Measurements from ENCODE around the gene TTBK2. TPM values are rescaled to one million over a fixed set of nuclear protein-coding genes. Genes with fewer than 3 reads are reported as not detected.
A peak's percentile ranks its signal among the peaks of the same experiment; 100 is the strongest.

Gene TTBK2
- polyA plus RNA-seq, 1 donor (not counting 4 experiments of a cell fraction or from before 2014, with no cell fraction given), result 7.3 TPM

DNA sequence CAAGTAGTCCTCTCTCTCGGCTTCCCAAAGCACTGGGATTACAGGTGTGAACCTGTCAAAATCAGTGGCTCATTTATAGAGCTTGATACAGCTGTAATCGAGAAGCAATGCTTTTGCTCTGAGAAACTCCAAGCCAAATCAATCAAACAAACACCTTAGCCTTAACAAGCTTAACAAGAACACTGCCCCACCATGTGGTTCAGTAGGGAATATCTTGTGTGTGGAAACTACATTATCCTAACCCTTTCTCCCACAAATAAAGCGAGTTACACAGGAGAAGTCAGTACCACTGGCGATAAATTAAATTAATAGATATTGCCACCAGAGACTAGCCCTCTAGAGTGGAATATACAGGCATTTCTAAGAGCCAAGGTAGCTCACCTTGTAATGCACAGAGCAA, 197.5 kb downstream of the TTBK2 start:
- peaks cover 5% of the 10 kb centered on the region for H3K4me1 ChIP-seq (ENCODE audit: control insufficient read depth, extremely low read depth, insufficient read depth, low read length)
- H3K4me2 ChIP-seq (ENCODE audit: control insufficient read depth, extremely low read depth, insufficient read depth, low read depth, low read length), result no peak overlapping the region
- DNase-seq (ENCODE audit: low read depth, low spot score) (no peak), FAIRE-seq (peak; percentile 43)
- H3K9me3 ChIP-seq (ENCODE audit: control insufficient read depth, low read depth, low read length), result no peaks in the 10 kb centered on the region
- no peak overlapping the region for H3K27ac ChIP-seq (ENCODE audit: control insufficient read depth, insufficient read depth, low read length)
- peaks cover 19 to 30% of the 10 kb centered on the region in 2 experiments for H3K36me3 ChIP-seq (ENCODE audit: control insufficient read depth in 2 of 2, extremely low read depth in 1 of 2, insufficient read depth in 2 of 2, low read length in 2 of 2)
- H2AFZ ChIP-seq (ENCODE audit: control insufficient read depth, low read length), result no peak overlapping the region
- dilution Hi-C loops (cut with MboI; ENCODE audit: extremely low pct_ligation_motif_present, low sequenced_read_pairs), result no loop called here
- no peak overlapping the region for H3K4me3 ChIP-seq (ENCODE audit: control insufficient read depth in 2 of 3, extremely low read depth in 1 of 3, insufficient read depth in 2 of 3, low read depth in 1 of 3, low read length in 3 of 3)
- no peaks in the 10 kb centered on the region for H3K79me2 ChIP-seq (ENCODE audit: control insufficient read depth, insufficient read depth, low read length)
- H3K9me1 ChIP-seq (ENCODE audit: control insufficient read depth, extremely low read depth, insufficient read depth, low read length), result no peaks in the 10 kb centered on the region
- H4K20me1 ChIP-seq (ENCODE audit: control insufficient read depth, extremely low read depth, insufficient read depth, low read length), result no peaks in the 10 kb centered on the region
- TF ChIP-seq, protein P1, sequence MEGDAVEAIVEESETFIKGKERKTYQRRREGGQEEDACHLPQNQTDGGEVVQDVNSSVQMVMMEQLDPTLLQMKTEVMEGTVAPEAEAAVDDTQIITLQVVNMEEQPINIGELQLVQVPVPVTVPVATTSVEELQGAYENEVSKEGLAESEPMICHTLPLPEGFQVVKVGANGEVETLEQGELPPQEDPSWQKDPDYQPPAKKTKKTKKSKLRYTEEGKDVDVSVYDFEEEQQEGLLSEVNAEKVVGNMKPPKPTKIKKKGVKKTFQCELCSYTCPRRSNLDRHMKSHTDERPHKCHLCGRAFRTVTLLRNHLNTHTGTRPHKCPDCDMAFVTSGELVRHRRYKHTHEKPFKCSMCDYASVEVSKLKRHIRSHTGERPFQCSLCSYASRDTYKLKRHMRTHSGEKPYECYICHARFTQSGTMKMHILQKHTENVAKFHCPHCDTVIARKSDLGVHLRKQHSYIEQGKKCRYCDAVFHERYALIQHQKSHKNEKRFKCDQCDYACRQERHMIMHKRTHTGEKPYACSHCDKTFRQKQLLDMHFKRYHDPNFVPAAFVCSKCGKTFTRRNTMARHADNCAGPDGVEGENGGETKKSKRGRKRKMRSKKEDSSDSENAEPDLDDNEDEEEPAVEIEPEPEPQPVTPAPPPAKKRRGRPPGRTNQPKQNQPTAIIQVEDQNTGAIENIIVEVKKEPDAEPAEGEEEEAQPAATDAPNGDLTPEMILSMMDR (optimal IDR thresholded peaks at IDR 0.05 in 1 of 3, IDR thresholded peaks at IDR 0.05 in 1 of 3, conservative IDR thresholded peaks at IDR 0.05 in 1 of 3; ENCODE audit: extremely low read depth in 1 of 3, insufficient read depth in 2 of 3, low read length in 3 of 3), result no peak
- no peak for TF ChIP-seq EZH2 (IDR thresholded peaks at IDR 0.05; ENCODE audit: low read length)
- no peak overlapping the region for H3K9ac ChIP-seq (ENCODE audit: control insufficient read depth, extremely low read depth, insufficient read depth, low read length)
- no peaks in the 10 kb centered on the region for H3K27me3 ChIP-seq (ENCODE audit: control insufficient read depth, extremely low read depth, insufficient read depth, low read length)

DNA sequence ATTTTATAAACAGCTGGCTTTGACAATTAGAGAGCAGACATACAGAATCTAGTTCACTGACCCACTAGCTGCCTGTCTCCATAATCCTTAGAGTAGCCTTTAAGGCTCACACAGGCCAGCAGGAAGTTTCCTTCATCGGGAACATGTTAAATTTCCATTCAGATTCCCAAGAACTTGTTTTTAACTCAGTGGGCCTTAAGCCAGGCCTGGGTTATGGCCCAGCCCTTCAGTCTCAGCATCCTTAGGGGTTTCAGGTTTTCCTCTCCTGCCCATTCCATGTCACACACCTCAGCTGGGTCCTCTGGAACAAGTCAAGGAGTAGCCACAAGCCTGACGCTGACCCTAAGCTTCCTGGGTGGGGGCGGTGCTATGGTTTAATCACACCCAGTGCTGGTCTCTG, 198.7 kb downstream of the TTBK2 start:
- no peak for DNase-seq (ENCODE audit: low read depth, low spot score)
- H3K36me3 ChIP-seq (ENCODE audit: control insufficient read depth in 2 of 2, extremely low read depth in 1 of 2, insufficient read depth in 2 of 2, low read length in 2 of 2), result peaks cover 15 to 23% of the 10 kb centered on the region in 2 experiments
- no peak for TF ChIP-seq EZH2 (IDR thresholded peaks at IDR 0.05; ENCODE audit: low read length)
- TF ChIP-seq, protein P1 (optimal IDR thresholded peaks at IDR 0.05 in 1 of 3, IDR thresholded peaks at IDR 0.05 in 1 of 3, conservative IDR thresholded peaks at IDR 0.05 in 1 of 3; ENCODE audit: extremely low read depth in 1 of 3, insufficient read depth in 2 of 3, low read length in 3 of 3), result no peak
- H3K9ac ChIP-seq (ENCODE audit: control insufficient read depth, extremely low read depth, insufficient read depth, low read length), result no peak overlapping the region
- no peaks in the 10 kb centered on the region for H3K79me2 ChIP-seq (ENCODE audit: control insufficient read depth, insufficient read depth, low read length)
- H3K4me2 ChIP-seq (ENCODE audit: control insufficient read depth, extremely low read depth, insufficient read depth, low read depth, low read length), result no peak overlapping the region
- peak overlapping the region; percentile 45 for H3K27ac ChIP-seq (ENCODE audit: control insufficient read depth, insufficient read depth, low read length)
- dilution Hi-C loops (cut with MboI; ENCODE audit: extremely low pct_ligation_motif_present, low sequenced_read_pairs), result no loop called here
- peaks cover 5% of the 10 kb centered on the region for H3K4me1 ChIP-seq (ENCODE audit: control insufficient read depth, extremely low read depth, insufficient read depth, low read length)
- H2AFZ ChIP-seq (ENCODE audit: control insufficient read depth, low read length), result no peak overlapping the region
- H3K9me1 ChIP-seq (ENCODE audit: control insufficient read depth, extremely low read depth, insufficient read depth, low read length), result no peaks in the 10 kb centered on the region
- no peak overlapping the region for H3K4me3 ChIP-seq (ENCODE audit: control insufficient read depth in 2 of 3, extremely low read depth in 1 of 3, insufficient read depth in 2 of 3, low read depth in 1 of 3, low read length in 3 of 3)
- no peak for FAIRE-seq
- H4K20me1 ChIP-seq (ENCODE audit: control insufficient read depth, extremely low read depth, insufficient read depth, low read length), result no peaks in the 10 kb centered on the region
- H3K27me3 ChIP-seq (ENCODE audit: control insufficient read depth, extremely low read depth, insufficient read depth, low read length), result no peaks in the 10 kb centered on the region
- no peaks in the 10 kb centered on the region for H3K9me3 ChIP-seq (ENCODE audit: control insufficient read depth, low read depth, low read length)

Data from keratinocyte (primary cell).